ENCODE measurements around the gene MAP2K5. TPM values are rescaled to one million over a fixed set of nuclear protein-coding genes. Genes with fewer than 3 reads are reported as not detected.

Gene MAP2K5
- total RNA-seq, 4 donors from 2014 or later = 3.6 to 27.1 (median 18.6) TPM

- intact Hi-C loops (cut with DNase I; ENCODE audit: low total_unique reads) = no loop called here
Observed at GRCh38 chr15:67743558-67743957, 201.1 kb downstream of the MAP2K5 start.

GRCh38 chr15:67744331-67745072 is 202.0 kb downstream of the MAP2K5 start:
- TF ChIP-seq POLR2A (IDR thresholded peaks at IDR 0.05) = no peak
- TF ChIP-seq, protein P1, sequence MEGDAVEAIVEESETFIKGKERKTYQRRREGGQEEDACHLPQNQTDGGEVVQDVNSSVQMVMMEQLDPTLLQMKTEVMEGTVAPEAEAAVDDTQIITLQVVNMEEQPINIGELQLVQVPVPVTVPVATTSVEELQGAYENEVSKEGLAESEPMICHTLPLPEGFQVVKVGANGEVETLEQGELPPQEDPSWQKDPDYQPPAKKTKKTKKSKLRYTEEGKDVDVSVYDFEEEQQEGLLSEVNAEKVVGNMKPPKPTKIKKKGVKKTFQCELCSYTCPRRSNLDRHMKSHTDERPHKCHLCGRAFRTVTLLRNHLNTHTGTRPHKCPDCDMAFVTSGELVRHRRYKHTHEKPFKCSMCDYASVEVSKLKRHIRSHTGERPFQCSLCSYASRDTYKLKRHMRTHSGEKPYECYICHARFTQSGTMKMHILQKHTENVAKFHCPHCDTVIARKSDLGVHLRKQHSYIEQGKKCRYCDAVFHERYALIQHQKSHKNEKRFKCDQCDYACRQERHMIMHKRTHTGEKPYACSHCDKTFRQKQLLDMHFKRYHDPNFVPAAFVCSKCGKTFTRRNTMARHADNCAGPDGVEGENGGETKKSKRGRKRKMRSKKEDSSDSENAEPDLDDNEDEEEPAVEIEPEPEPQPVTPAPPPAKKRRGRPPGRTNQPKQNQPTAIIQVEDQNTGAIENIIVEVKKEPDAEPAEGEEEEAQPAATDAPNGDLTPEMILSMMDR (IDR thresholded peaks at IDR 0.05) = no peak
- H3K36me3 ChIP-seq = no peaks in the 10 kb centered on the region
- intact Hi-C loops (cut with DNase I; ENCODE audit: low total_unique reads) = no loop called here

More at GRCh38 chr15:67743558-67743957, 201.1 kb downstream of the MAP2K5 start:
- H3K27ac ChIP-seq = no peak overlapping the region
- DNase-seq = no peak
- TF ChIP-seq POLR2A (IDR thresholded peaks at IDR 0.05) = no peak
- TF ChIP-seq, protein P1 (IDR thresholded peaks at IDR 0.05) = no peak
- no peaks in the 10 kb centered on the region for H3K36me3 ChIP-seq
- H3K27me3 ChIP-seq = no peaks in the 10 kb centered on the region
- no peaks in the 10 kb centered on the region for H3K4me1 ChIP-seq
- H3K4me3 ChIP-seq = no peak overlapping the region
- no peaks in the 10 kb centered on the region for H3K9me3 ChIP-seq

DNA sequence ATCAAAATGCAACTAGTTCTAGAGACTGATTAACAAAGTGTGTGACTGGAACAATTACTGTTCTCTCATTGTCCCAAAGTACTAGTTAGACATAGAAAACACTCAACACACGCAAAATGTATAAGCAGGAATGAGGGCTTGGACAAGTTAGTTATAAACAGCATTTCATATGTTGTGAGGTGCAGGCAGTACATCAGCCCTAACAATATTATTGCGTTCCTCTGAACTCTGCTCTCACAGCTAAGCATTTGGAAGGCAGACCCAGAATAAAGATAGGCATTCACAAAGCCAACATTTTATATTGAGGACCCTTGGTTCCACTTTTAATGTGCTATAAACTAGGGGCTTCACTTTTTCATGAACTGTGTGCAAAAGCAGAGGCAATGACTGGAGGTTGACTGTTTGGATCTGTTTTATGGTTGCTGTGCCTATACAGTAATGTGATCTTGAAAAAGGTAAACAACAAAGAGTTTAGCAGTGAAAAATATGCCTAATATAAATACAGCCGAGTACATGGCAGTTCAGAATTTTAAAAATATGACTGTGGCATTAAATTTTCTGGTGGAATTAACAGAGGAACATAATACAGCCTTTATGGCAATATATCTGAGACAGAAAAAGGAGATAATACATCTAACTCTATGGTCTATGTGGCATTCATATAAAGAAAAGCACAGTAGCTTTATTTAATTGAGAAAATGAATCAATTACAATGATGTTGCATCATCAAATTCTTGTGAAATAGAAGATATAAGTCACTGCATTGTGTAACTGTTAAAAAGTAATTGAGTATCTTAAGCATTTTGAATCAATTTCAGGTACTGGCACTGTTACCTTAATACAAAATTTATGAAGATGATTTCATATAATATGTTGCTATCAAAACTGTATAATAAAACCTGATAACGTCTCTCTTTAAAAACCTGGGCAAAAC is 202.8 kb downstream of the MAP2K5 start:
- DNase-seq = no peak
- intact Hi-C loops (cut with DNase I; ENCODE audit: low total_unique reads) = no loop called here

More at GRCh38 chr15:67744331-67745072, 202.0 kb downstream of the MAP2K5 start:
- H3K9me3 ChIP-seq = no peaks in the 10 kb centered on the region
- DNase-seq = no peak
- no peak overlapping the region for H3K4me3 ChIP-seq
- H3K27me3 ChIP-seq = no peaks in the 10 kb centered on the region
- H3K4me1 ChIP-seq = no peaks in the 10 kb centered on the region
- no peak overlapping the region for H3K27ac ChIP-seq

DNA sequence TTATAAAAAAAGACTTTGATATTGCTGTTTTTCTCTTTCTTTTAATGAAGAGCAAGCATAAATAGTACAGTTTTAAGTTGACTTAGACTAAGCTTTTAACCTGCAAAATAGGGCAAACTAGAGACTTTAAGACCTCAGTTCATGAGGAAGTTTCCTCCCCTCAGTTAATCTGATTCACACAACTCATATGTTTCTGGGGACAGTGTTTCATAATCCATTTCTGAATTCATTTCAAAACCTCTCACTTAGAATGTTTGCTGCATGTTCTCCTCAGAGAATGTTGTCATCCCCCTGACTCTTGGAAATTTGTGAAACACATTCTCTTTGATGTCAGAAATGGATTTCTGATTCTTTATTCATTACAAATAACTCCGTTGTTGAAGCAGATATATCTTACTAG is 203.5 kb downstream of the MAP2K5 start:
- H3K27me3 ChIP-seq = no peaks in the 10 kb centered on the region
- H3K4me1 ChIP-seq = no peaks in the 10 kb centered on the region
- no peak overlapping the region for H3K4me3 ChIP-seq
- TF ChIP-seq, protein P1 (IDR thresholded peaks at IDR 0.05) = no peak
- no peak for TF ChIP-seq POLR2A (IDR thresholded peaks at IDR 0.05)
- intact Hi-C loops (cut with DNase I; ENCODE audit: low total_unique reads) = no loop called here
- no peak overlapping the region for H3K27ac ChIP-seq
- no peaks in the 10 kb centered on the region for H3K36me3 ChIP-seq
- no peak for DNase-seq
- no peaks in the 10 kb centered on the region for H3K9me3 ChIP-seq

More for the DNA sequence above, 202.8 kb downstream of the MAP2K5 start:
- TF ChIP-seq POLR2A (IDR thresholded peaks at IDR 0.05) = no peak
- TF ChIP-seq, protein P1 (IDR thresholded peaks at IDR 0.05) = no peak
- no peak overlapping the region for H3K27ac ChIP-seq
- H3K4me1 ChIP-seq = no peaks in the 10 kb centered on the region
- no peaks in the 10 kb centered on the region for H3K27me3 ChIP-seq
- H3K9me3 ChIP-seq = no peaks in the 10 kb centered on the region
- no peak overlapping the region for H3K4me3 ChIP-seq
- no peaks in the 10 kb centered on the region for H3K36me3 ChIP-seq

- H3K27ac ChIP-seq = no peak overlapping the region
- H3K4me1 ChIP-seq = no peaks in the 10 kb centered on the region
- no peak for DNase-seq
- H3K9me3 ChIP-seq = no peaks in the 10 kb centered on the region
- H3K4me3 ChIP-seq = no peak overlapping the region
- TF ChIP-seq, protein P1 (IDR thresholded peaks at IDR 0.05) = no peak
- TF ChIP-seq POLR2A (IDR thresholded peaks at IDR 0.05) = no peak
- intact Hi-C loops (cut with DNase I; ENCODE audit: low total_unique reads) = no loop called here
- H3K27me3 ChIP-seq = no peaks in the 10 kb centered on the region
- H3K36me3 ChIP-seq = no peaks in the 10 kb centered on the region
Observed at GRCh38 chr15:67746450-67746849, 203.9 kb downstream of the MAP2K5 start.

Data from uterus (tissue), 4 donors.